Lung (tissue), 12 donors: ENCODE measurements around the gene MAP7D3. TPM values are rescaled to one million over a fixed set of nuclear protein-coding genes. Genes with fewer than 3 reads are reported as not detected.
A peak's percentile ranks its signal among the peaks of the same experiment; 100 is the strongest.

ENCODE experiments used
- ATAC-seq: fragments of 200-7000 bp; cut with Tn5 transposase; one replicate; pipeline ENCODE4 v1.9.1; 2020; ENCODE audit warnings: moderate number of reproducible peaks; ENCODE audit not compliant: insufficient read depth, low FRiP score
- DNase-seq, 3 donors: peaks; one replicate each; pipeline ENCODE4 v3.0.0-alpha.2; 2013 to 2017
- H3K27ac ChIP-seq, 2 donors: one replicate each; pipeline ENCODE4 v1.5.1; 2013; ENCODE audit warnings: mild to moderate bottlenecking in 2 of 2, moderate library complexity in 2 of 2, control low read depth in 1 of 2, inconsistent platforms in 1 of 2, low read depth in 1 of 2, low read length in 1 of 2
- H3K27me3 ChIP-seq, 3 donors: one replicate each; pipeline ENCODE4 v1.5.1; 2013; ENCODE audit warnings: low read length in 2 of 3; ENCODE audit not compliant: control insufficient read depth in 3 of 3, insufficient read depth in 3 of 3
- H3K36me3 ChIP-seq, 4 donors: one replicate each; pipeline ENCODE4 v1.5.1; 2013; ENCODE audit warnings: low read length in 4 of 4, mild to moderate bottlenecking in 1 of 4, moderate library complexity in 1 of 4; ENCODE audit not compliant: control insufficient read depth in 4 of 4, insufficient read depth in 4 of 4
- H3K4me1 ChIP-seq, 5 donors: one replicate each; pipeline ENCODE4 v1.5.1; 2013; ENCODE audit warnings: low read length in 5 of 5, mild to moderate bottlenecking in 2 of 5, moderate library complexity in 1 of 5; ENCODE audit not compliant: control insufficient read depth in 5 of 5, insufficient read depth in 5 of 5
- H3K4me3 ChIP-seq: one replicate; pipeline ENCODE4 v1.5.1; 2013; ENCODE audit warnings: mild to moderate bottlenecking, control low read depth, moderate library complexity
- H3K9ac ChIP-seq, 2 donors: one replicate each; pipeline ENCODE4 v1.5.1; 2013; ENCODE audit warnings: low read length in 2 of 2, control low read depth in 1 of 2; ENCODE audit not compliant: insufficient read depth in 1 of 2
- H3K9me3 ChIP-seq, 4 donors: one replicate each; pipeline ENCODE4 v1.5.1; 2013; ENCODE audit warnings: low read length in 3 of 4, mild to moderate bottlenecking in 1 of 4, moderate library complexity in 1 of 4; ENCODE audit not compliant: control insufficient read depth in 4 of 4, insufficient read depth in 3 of 4
- WGBS, 2 donors: extraction: QIAGEN DNeasy Blood & Tissue Kit; methylation state at CpG; one replicate each; pipeline ENCODE4 v1.1.7; 2013; 5-methylcytosine and 5-hydroxymethylcytosine counted together
- polyA plus RNA-seq, 2 donors: library from polyadenylated mRNA; stranded (reverse); fragments of 200-250 nt; gene quantifications; one replicate each; pipeline ENCODE4 v1.2.1, GENCODE V29; 2013
- total RNA-seq, 2 donors: library from RNA; depleted of rRNA in 1 of 2; stranded (reverse); fragments of >200 nt in 1 of 2; gene quantifications; one replicate each; pipeline ENCODE4 v1.2.1, GENCODE V29; 2014 to 2021
- TF ChIP-seq, protein P1 (sequence below): IDR thresholded peaks from 2 replicates; pipeline ENCODE4 v1.5.1; 2012; ENCODE audit warnings: mild to moderate bottlenecking; ENCODE audit errors: control extremely low read depth, extremely low read depth
- donor health status: control.
- donor health status: control.
- donor health status: Bipolar disorder and iron deficiency.
- donor health status: healthy.
- donor health status: DM: yes; HTN: yes; CAD: no.

Gene MAP7D3
- total and polyA plus RNA-seq, 4 donors, result 4.0 to 10.5 (median 6.5) TPM

GRCh38 chrX:136183917-136184316 is 67.3 kb downstream of the MAP7D3 start:
- no peaks in the 10 kb centered on the region for H3K9me3 ChIP-seq
- H3K4me1 ChIP-seq, result peaks cover 0 to 54% (median 3%) of the 10 kb centered on the region in 5 donors
- whole genome bisulfite sequencing, 2 donors, result 52 to 74% methylated on average over 1 of the region's 1 CpG
- ATAC-seq, result no peak
- H3K9ac ChIP-seq, result no peak overlapping the region
- TF ChIP-seq, protein P1, sequence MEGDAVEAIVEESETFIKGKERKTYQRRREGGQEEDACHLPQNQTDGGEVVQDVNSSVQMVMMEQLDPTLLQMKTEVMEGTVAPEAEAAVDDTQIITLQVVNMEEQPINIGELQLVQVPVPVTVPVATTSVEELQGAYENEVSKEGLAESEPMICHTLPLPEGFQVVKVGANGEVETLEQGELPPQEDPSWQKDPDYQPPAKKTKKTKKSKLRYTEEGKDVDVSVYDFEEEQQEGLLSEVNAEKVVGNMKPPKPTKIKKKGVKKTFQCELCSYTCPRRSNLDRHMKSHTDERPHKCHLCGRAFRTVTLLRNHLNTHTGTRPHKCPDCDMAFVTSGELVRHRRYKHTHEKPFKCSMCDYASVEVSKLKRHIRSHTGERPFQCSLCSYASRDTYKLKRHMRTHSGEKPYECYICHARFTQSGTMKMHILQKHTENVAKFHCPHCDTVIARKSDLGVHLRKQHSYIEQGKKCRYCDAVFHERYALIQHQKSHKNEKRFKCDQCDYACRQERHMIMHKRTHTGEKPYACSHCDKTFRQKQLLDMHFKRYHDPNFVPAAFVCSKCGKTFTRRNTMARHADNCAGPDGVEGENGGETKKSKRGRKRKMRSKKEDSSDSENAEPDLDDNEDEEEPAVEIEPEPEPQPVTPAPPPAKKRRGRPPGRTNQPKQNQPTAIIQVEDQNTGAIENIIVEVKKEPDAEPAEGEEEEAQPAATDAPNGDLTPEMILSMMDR, result no peak
- no peaks in the 10 kb centered on the region for H3K36me3 ChIP-seq
- no peak overlapping the region for H3K27ac ChIP-seq
- peaks cover 0 to 15% (median 7%) of the 10 kb centered on the region in 3 donors for H3K27me3 ChIP-seq
- H3K4me3 ChIP-seq, result no peak overlapping the region
- DNase-seq, result peak in 1 of 3 donors; percentile 48

DNA sequence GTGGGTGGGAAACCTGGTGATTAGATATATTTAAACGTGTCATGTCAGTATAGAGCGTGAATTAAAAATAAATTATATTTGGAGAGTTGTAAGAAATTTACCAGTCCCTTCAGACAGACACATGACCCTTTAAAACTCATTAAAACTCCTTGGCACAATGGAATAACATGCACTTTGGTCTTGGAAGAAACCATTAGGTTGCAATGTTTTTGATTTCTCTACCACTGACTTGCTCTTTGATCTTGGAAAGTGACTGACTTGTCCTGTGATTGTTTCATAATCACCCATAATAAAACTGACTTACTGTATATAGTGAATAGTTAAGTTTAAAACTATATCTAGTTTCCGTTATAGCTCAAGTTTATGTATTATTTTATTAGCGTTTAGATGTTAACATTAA is 68.0 kb downstream of the MAP7D3 start:
- H3K9me3 ChIP-seq, result no peaks in the 10 kb centered on the region
- 69 to 88% methylated on average over 4 of the region's 4 CpGs for WGBS, 2 donors
- H3K4me1 ChIP-seq, result peaks cover 0 to 53% (median 3%) of the 10 kb centered on the region in 5 donors
- ATAC-seq, result no peak
- H3K27ac ChIP-seq, result no peak overlapping the region
- H3K27me3 ChIP-seq, result peaks cover 0 to 15% (median 7%) of the 10 kb centered on the region in 3 donors
- no peak overlapping the region for H3K9ac ChIP-seq
- H3K36me3 ChIP-seq, result no peaks in the 10 kb centered on the region
- DNase-seq, result no peak
- TF ChIP-seq, protein P1, result no peak
- no peak overlapping the region for H3K4me3 ChIP-seq

GRCh38 chrX:136182414-136182813 is 68.8 kb downstream of the MAP7D3 start:
- no peak for ATAC-seq
- TF ChIP-seq, protein P1, result no peak
- Histone ChIP-seq H3K27me3 (peaks cover 0 to 15% (median 7%) of the 10 kb centered on the region in 3 donors), H3K4me1 (peaks cover 0 to 53% (median 3%) of the 10 kb centered on the region in 5 donors), H3K36me3 (no peaks in the 10 kb centered on the region), H3K4me3 (no peak overlapping the region), H3K9me3 (no peaks in the 10 kb centered on the region), H3K27ac (peak overlapping the region; percentile 5 to 13), H3K9ac (no peak overlapping the region)
- 58 to 88% methylated on average over 3 of the region's 3 CpGs for WGBS, 2 donors
- peak; percentile 86 to 97 (median 96) for DNase-seq

DNA sequence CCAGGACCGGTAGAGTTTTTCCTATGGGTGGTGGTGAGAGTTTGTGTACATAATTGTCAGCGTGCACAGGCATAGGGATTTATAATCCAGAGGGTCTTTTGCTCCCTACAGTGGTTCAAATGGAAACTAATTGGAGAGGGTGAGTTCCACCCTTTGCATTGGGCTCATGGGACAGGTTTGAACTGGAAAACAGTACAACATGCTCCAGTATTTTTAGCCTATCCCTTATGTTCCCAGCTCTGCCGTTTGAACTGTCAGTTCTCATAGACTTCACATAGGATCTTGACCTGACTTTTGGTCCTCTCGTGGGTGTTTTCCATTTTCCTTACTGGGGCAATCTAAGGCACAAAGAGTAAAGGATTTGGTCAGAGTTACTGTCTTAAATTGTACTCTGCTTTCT is 72.1 kb downstream of the MAP7D3 start:
- WGBS, 2 donors, result 70 to 89% methylated on average over 4 of the region's 4 CpGs
- DNase-seq, result no peak
- H3K27ac ChIP-seq, result peak overlapping the region in 1 of 2 donors; percentile 70
- no peak for ATAC-seq
- H3K4me3 ChIP-seq, result no peak overlapping the region
- peaks cover 0 to 19% (median 10%) of the 10 kb centered on the region in 3 donors for H3K27me3 ChIP-seq
- no peaks in the 10 kb centered on the region for H3K36me3 ChIP-seq
- H3K9ac ChIP-seq, result no peak overlapping the region
- TF ChIP-seq, protein P1, result no peak
- no peaks in the 10 kb centered on the region for H3K9me3 ChIP-seq
- peaks cover 0 to 43% (median 14%) of the 10 kb centered on the region in 5 donors for H3K4me1 ChIP-seq
